HG03097 (cell line): ENCODE data around the gene TULP4.
"Not testable (repeated sequence)": the region's sequence is repeated elsewhere in the genome, so short reads cannot be mapped to it uniquely, and the experiment has no call there.

Source experiments
- ATAC-seq: cut with Tn5 transposase; IDR thresholded peaks from one replicate; pipeline ENCODE4 v1.9.1; 2021; ENCODE audit not compliant: unreplicated experiment, low FRiP score

The TULP4 gene

DNA sequence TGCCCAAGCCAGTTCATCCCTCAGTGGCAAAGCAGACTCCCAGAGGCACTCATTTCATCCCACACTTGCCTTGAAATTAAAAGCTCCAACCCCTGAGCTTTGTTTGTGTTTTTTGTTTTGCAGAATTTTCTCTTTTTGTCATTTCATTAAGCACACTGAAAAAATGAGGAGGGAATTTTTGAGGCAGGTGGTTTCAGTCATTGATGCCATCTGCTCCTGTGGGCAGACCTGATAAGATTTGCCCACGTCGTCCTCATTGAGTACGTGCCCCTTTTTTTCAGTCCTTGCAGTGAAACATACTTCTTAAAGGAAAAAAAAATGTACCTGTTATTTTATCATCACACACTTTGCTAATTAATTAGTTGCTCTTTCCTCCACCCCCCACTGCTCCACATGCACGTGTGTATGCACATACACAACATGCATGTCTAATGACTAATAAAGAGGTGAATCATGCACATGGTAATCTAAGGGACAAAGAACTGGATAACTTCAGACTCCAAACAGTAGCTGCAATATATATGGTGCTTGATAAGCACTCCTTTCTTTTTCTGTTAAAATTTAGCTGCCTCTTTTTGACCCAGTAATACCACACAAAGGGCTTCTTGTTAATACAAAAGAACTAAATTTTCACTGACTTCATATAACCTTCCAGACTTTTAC lies 145.5 kb downstream of the TULP4 start:
- ATAC-seq, result no peak

DNA sequence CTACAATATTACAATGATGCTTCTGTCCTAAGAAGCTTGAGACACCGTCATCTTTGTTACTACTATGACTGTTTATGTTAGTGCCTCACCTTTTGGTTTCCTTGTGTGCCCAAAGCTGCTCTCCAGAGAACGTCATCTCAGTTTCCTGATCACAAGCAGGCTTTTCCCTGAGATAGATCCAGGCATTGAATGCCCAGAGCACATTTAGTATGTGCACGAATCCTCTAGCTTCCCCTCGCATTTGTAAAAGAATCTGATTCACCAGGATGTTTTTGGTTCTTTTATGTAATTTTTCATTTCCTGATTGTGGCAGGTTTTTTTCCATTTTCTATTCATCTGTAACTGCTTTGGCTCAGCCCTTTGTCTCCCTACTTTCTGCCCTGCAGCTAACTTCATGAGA lies 147.5 kb downstream of the TULP4 start:
- no peak for ATAC-seq

DNA sequence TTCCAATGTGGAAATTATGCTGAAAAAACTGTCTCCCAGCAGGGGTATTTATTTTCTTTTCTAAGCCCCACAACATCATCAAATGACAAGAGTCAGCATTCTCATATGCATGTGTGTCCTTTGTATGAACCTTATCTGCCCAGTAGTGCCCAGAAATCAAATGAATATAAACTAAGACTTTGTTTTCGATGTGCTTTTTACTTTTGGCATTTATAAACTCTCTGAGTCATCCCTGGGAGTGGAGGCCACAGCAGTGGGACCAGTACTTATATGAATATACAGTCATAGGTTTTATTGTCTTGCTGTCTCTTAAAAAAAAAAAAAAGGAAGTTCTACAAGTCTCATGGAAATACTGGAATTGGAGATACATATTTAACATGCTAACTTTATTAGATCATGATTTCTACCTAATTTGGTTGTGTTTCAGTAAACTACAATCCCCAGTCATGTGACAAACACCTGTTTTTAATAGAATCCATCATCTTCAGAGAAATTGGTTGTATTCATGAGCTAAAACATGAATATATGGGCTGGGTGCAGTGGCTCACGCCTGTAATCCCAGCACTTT lies 148.4 kb downstream of the TULP4 start:
- ATAC-seq, result no peak

DNA sequence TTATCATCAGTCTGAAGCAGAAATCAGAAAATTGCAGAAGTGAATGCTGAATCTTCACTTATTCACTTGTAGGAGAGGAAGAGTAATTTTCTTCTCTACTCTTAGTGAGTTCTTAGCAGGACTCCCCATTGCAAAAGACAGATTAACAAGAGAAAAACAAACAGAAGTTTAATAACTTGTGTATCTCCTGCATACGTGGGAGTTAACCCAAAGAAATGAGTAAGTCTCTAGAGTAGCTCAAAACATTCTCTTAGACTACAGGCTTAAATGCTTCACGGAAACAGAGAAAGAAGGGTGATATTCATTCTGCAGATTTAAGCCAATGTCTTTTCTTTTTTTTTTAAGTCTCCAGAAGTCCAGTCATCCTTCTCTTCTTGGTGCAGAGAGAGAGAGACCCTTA lies 149.7 kb downstream of the TULP4 start:
- no peak for ATAC-seq

DNA sequence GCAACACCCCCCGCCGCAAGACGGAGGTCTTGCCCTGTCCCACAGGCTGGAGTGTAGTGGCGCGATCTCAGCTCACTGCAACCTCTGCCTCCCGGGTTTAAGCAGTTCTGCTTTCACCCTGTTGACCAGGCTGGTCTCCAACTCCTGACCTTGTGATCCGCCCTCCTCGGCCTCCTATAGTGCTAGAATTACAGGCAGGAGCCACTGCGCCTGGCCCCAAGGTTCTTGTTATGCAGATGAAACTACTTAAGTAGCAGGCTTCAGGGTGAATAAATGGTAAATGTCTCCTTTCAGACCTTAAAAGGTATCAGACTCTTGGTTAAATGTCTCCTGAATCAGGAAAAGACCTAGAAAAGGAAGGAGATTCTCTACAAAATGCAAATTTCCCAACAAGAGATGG lies 152.2 kb downstream of the TULP4 start:
- ATAC-seq, result no peak

DNA sequence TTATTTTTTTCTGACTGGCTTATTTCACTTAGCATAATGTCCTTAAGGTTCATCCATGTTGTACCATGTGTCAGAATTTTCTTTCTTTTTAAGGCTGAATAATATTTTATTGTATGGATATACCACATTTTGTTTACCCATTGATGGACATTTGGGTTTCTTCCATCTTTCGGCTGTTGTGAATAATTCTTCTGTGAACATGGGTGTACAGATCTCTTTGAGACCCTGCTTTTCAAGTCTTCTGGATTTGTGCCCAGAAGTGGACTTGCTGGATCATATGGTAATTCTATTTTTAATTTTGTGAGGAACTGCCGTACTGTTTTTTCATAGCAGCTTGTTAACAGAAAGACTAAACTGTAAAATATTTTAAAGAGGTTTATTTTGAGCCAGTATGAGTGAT lies 153.0 kb downstream of the TULP4 start:
- ATAC-seq, result no peak

DNA sequence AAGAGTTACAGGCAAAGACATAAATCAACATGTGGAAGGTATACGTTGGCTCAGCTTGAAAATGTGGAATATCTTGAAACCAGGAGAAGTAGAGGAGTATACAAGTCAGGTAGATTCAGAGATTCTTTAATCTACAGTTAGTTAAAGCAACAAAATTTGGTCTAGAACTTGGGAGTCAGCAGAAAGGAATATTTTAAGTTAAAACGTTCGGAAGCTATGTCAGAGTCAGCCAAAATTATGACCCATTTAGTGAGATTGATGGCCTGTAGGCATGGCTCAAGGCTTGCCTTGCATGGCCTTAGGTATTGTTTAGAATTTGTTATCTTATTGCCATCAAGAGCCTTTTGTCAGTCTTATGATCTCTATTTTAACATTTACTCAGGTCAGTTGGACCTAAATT lies 153.5 kb downstream of the TULP4 start:
- no peak for ATAC-seq

DNA sequence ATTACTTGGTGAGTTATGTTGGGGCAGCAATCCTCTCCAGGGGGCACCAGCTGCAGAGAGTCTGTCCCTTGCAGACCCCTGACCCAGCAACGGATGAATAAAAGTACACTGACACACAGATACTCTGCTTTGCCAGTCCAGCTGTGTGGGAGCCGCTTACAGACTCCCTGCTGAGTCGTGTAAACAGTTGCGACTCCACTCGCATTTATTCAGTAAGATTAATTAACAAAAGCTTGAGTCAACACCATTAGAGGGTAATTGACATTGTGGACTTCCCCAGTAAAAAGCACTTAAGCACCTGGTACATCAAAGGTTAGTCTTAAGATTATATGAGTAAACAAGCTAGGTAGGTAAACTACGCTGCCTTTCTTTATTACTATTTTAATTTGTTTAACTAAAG lies 155.7 kb downstream of the TULP4 start:
- ATAC-seq, result no peak

DNA sequence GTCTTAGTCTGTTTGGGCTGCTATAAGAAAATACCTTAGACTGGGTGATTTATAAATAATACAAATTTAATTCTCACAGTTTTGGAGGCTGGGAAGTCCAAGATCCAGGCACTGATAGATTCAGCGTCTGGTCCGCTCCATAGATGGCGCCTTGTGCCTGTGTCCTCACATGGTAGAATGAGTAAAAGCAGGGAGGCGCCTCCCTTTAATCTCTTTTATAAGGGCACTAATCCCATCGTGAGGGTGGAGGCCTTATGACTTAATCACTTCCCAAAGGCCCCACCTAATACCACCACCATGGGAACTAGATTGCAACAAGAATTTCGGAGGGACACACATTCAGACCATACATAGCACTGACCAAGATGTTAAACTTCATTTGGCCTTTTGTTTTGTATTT lies 156.4 kb downstream of the TULP4 start:
- no peak for ATAC-seq

DNA sequence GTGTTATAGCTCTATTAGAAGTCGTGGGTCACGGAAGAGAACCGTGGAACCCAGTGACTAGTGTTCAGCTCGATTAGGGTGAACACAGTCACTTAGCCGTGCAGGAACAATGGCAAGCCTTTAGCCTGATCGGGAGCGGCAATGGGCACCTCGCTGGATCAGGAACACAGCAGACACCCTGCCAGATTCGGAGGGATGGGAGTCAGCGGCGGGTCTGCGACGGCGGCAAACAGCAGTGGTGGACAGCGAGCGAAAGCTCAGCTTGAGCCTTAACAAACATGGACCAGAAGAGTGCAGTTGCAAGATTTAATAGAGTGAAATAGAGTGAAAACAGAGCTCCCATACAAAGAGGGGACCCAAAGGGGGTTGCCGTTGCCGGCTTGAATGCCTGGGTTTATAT lies 157.8 kb downstream of the TULP4 start:
- not testable (repeated sequence) for ATAC-seq

DNA sequence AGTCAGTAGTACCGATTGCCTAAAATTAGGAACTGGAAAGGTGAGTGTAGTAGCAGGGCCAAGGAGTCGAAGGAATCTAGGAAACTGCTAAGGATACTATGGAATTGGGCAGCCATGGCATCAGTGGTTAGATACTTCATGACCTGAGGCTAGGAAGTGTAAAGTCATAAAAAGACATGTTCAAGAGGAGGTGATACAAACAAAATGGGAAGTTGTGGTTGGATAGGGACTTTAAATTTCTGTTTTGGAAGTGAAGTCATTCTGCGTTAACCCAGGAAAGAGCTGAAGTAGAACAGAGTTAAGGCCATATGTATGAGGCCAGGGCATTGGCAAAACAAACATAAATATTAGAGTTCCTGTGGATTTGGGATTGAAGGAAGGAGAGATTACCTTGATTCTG lies 159.1 kb downstream of the TULP4 start:
- ATAC-seq, result no peak

DNA sequence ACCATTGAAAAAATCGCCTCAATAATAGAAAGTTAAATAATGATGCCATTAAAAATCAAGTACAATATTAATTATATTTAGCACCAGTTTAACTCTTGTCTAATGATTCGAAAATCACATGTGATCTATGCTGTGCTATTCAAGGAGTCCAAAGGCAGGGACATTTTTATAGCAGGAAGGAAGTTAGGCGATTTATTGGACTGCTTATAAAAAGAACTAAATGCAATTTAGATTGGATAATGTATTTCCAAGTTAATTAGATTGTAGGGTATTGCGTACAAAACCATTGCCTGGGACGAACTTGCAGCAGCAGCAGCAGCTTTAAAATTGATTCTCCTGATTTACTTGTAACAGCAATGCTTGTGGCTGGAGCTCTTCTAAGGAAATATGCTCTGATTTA lies 160.2 kb downstream of the TULP4 start:
- no peak for ATAC-seq

DNA sequence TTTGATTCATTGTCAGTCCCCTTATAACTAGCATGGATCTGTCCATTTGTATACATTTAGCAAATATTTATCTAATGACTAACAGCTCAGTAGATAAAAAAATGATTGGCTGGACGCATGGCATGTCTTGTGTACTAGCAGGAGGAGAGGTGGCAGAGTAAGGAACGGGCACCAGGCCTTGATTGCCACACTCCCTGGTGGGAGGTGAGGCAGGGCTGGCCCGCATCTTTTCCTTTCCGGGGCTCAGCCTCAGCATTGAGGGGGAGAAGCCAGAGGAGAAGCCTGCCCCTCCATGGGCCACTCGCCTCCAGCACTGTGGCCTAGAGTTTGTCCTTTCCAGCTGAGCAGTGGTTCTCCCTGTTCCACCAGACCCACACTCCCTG lies 162.7 kb downstream of the TULP4 start:
- ATAC-seq, result no peak

DNA sequence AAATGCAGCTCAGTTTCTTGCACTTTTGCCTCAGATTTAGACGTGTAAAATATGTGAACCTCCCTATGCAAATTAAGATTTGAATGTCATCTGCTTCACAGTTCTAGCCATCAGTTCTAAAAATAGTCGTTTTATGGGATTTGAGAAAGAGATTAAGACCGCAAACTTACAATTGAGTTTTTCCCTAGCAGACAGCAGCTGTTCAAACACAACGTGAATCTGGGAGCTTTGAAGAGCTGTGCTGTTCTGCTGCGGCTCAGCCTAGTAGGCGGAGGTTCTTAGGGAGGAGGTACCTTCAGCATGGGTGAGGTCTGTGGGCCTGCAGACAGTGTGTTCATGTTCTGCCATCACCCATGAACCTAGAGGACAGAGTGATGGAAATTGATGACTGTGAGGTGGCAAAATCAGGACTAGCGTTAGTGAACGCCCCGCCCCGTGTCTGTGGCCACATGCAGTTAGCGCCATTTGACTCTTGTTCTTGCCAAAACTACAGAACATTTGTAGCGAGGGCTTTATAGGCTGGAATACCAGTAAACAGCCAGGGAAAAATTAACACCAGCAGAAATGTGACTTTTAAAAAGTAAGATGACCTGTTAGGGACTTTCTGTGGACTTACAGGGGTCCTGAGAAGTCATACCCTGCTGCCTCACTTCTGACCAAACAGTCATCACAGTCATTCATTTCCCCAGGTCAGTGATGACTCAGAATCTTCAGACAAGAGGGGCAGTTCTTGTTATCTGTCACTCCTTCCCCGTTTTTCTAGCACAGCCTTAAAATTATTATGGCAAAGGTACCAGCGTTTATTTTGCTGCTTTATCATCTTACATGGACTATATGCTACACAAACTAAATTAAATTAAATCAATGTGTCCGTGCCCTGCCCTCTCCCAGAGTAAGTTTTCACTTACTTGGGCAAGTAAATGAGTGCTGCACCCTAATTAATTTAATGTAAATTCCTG lies 163.4 kb downstream of the TULP4 start:
- ATAC-seq, result peak; percentile 72

DNA sequence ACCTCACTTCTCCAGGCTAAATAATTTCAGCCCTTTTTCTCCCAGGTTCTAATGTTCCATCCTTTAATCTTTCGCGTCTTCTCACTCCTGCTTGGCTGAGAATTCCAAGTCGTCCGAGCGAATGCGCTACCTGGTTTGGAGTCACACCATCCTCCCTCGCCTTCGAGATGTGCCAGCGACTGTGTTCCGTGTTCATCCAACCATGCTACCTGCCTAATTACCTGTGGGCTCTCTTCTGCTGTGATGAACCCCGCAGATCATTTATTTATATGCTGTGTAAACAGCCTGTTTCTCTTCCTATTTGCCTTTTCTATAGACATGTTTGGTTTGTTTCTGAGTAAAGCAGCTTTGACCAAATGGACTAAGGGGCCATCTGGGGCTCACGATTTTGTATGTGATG lies 164.1 kb downstream of the TULP4 start:
- no peak for ATAC-seq

DNA sequence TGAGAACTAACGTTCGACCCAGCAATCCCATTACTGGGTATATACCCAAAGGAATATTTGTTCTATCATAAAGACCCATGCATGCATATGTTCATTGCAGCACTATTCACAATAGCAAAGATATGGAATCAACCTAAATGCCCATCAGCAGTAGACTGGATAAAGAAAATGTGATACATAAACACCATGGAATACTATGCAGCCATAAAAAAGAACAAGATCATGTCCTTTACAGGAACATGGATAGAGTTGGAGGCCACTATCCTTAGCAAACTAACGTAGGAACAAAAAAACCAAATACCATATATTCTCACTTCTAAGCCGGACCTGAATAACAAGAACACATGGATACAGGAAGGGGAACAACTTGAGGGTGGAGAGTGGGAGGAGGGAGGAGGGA lies 165.5 kb downstream of the TULP4 start:
- ATAC-seq, result not testable (repeated sequence)

DNA sequence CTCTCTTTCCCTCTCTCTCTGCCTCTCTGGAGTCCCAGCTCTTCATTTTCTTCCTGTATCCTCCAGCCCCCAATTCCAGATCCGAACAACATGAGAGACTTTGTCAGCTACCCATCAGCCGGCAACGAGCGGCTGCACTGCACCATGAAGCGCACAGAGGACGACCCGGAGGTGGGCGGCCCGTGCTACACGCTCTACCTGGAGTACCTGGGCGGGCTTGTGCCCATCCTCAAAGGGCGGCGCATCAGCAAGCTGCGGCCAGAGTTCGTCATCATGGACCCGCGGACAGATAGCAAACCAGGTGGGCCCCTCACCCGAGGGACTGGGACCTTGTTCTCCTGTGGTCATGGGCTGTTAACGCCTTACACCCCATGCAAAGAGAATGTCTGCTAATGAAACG lies 168.7 kb downstream of the TULP4 start:
- no peak for ATAC-seq

DNA sequence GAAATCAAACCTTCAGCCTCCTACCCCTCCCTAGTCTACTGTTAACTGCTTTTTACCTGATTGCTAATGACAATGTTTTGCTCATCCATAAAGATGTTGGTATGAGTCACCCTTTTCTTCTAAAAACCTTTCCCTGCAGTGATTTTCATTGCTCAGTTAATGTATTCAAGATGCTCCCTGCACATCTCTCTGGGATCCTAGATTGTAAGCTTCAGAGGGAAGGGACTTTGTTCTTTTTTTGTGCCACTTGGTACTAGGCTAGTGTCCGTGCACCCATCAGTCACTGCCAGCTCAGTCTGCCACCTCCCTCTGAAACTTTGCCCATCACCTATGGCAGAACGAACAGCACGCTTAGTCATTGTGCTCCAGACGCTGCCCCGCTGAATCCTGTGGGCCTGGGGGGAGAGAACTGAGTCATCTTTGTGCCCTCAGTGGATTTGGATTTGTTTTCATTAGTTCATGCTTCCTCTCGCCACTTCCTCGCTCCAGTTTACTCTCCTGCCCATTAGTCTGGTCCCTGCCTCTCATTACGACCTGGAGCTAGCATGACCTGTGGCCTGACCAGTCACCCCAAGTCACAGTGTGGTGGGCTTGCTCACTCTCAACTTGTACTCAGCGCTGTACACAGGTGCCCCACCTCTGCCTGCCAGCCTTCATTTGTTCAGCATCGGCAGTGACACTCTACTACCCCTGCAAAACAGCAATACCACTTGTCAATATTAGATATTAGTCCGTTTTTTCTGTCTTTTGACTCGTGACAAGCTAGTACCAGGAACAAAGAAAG lies 169.6 kb downstream of the TULP4 start:
- no peak for ATAC-seq

DNA sequence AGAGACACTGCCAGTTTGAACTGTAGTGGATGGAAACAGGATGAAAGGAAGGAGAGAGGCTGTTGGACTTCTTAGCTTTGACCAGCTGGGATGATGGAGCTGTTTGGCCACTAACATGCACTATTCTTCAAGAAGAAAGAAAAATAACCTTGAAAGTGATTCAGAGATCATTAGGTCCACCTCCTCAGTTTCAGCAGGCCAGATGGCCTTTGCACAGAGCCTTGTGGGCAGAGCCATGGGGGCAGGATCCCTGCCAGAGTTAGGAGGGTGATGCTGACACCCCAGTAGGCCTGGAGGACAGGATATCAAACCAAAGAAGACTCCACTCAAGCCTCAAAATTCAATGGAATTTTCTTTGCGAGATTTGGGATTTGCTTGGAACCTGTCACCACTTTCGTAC lies 173.2 kb downstream of the TULP4 start:
- ATAC-seq, result no peak

DNA sequence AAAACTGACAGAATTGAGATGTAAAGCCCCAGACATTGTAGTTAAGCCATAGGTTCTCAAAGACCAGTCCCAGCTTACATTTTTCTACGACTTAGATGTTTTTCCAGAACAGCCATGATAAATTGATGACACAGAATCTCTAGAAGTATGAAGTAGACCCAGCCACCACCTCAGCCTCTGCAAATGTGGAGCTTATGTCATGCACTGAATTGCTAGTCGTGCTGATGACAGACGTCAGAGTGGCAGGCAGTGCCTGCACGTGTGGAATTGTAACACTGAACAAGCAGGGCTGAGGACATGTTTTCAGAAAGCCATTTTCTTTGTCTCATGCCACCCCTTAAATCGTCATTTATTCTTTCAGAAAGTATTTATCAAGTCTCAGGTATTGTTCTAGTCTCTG lies 175.2 kb downstream of the TULP4 start:
- no peak for ATAC-seq

DNA sequence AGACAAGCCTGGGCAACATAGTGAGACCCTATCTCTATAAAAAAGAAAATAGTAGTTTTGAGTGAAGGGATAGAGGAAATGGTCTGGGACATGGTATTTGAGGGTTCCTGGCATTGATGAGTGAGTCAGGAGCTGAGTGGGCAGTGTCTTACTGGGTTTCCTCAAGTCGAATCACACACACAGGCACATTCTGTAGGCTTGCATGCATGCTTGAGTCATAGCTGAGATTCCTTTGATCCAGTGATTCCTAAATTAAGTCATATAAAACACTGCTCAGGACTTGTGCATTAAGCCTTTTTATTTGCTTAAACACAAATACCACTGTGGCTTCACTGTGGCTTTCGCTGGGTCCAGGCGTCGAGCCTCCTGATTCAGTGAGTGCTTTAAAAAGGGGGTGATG lies 175.8 kb downstream of the TULP4 start:
- ATAC-seq, result no peak
